Ishikawa (cell line): ENCODE results near the gene RAB1B.

Source experiments
- CEBPB ChIP-seq: IDR thresholded peaks from 2 replicates; pipeline ENCODE4 v1.6.1; 2012
- CREB1 ChIP-seq: IDR thresholded peaks from 2 replicates; pipeline ENCODE4 v1.6.1; 2012; ENCODE audit warnings: low read depth
- EGR1 ChIP-seq: IDR thresholded peaks from 2 replicates; pipeline ENCODE4 v1.6.1; 2012
- EP300 ChIP-seq: IDR thresholded peaks from 2 replicates; pipeline ENCODE4 v1.6.1; 2012; ENCODE audit warnings: borderline replicate concordance
- FOXM1 ChIP-seq: IDR thresholded peaks from 2 replicates; pipeline ENCODE4 v1.6.1; 2012; ENCODE audit warnings: low read depth, borderline replicate concordance
- NFIC ChIP-seq: IDR thresholded peaks from 2 replicates; pipeline ENCODE4 v1.6.1; 2012
- RAD21 ChIP-seq: IDR thresholded peaks from 2 replicates; pipeline ENCODE4 v1.6.1; 2012; ENCODE audit warnings: low read depth
- TAF1 ChIP-seq: IDR thresholded peaks from 2 replicates; pipeline ENCODE4 v1.6.1; 2012; ENCODE audit warnings: low read depth, mild to moderate bottlenecking
- TCF12 ChIP-seq: IDR thresholded peaks from 2 replicates; pipeline ENCODE4 v1.6.1; 2012; ENCODE audit warnings: low read depth
- TEAD4 ChIP-seq: IDR thresholded peaks from 2 replicates; pipeline ENCODE4 v1.6.1; 2012
- YY1 ChIP-seq: IDR thresholded peaks from 2 replicates; pipeline ENCODE4 v1.6.1; 2012; ENCODE audit warnings: low read depth
- ZBTB7A ChIP-seq: IDR thresholded peaks from 2 replicates; pipeline ENCODE4 v1.6.1; 2012; ENCODE audit warnings: low read depth
- TF ChIP-seq, protein P1 (sequence below): IDR thresholded peaks from 2 replicates; pipeline ENCODE4 v1.6.1; 2012; ENCODE audit warnings: low read depth, mild to moderate bottlenecking
- TF ChIP-seq, protein P2 (sequence below): IDR thresholded peaks from 2 replicates; pipeline ENCODE4 v1.6.1; 2012
- TF ChIP-seq, protein P3 (sequence below): IDR thresholded peaks from 2 replicates; pipeline ENCODE4 v1.6.1; 2012

RAB1B gene

DNA sequence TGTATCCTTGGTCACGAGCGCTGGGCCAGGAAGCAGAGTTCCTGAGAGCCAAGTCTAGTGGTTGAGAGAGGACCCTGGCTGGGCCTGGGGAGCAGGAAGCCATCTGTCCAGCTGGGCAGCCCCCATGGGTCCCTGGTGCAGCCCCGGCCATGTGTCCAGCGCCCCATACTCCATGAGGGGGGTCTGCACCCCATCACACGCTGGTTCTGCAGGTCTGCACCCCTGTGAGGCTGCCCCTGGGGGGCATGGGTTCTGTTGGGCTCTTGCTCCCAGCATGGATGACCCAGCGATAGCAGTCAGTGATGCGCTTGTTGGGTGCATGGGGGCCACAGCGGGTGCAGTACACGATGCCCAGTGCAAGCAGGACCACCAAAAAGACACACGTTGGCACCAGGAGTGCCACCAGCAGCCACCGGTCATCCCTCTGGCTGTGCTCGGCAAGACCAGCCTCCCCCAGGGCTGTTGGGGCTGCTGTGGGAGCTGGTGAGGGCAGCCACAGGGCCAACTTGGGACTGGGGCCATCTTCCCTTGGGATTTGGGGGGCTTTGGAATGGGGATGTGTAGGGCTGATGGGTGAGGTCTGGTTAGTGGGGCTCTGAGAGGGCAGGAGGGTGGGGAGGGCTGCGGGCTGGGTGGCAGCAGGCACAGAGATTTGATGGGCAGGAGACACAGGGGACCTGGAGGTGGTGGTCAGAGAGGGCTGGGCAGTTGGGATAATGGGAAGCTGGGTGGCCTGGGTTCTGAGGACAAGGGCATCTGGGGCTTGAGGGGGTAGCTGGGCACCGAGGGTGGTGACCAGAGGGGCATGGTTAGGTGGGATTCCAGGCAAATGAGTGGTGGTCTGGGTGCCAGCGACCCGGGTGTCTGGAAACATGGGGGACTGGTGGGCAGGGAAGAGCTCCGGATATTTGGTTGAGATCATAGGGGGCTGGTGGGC is 46.4 kb downstream of the RAB1B start:
- TF ChIP-seq CEBPB (no peak), RAD21 (no peak), YY1 (no peak), EGR1 (no peak), TEAD4 (no peak), NFIC (no peak), TCF12 (no peak), TAF1 (no peak), ZBTB7A (no peak), FOXM1 (no peak), CREB1 (no peak), EP300 (no peak)
- TF ChIP-seq, protein P1, sequence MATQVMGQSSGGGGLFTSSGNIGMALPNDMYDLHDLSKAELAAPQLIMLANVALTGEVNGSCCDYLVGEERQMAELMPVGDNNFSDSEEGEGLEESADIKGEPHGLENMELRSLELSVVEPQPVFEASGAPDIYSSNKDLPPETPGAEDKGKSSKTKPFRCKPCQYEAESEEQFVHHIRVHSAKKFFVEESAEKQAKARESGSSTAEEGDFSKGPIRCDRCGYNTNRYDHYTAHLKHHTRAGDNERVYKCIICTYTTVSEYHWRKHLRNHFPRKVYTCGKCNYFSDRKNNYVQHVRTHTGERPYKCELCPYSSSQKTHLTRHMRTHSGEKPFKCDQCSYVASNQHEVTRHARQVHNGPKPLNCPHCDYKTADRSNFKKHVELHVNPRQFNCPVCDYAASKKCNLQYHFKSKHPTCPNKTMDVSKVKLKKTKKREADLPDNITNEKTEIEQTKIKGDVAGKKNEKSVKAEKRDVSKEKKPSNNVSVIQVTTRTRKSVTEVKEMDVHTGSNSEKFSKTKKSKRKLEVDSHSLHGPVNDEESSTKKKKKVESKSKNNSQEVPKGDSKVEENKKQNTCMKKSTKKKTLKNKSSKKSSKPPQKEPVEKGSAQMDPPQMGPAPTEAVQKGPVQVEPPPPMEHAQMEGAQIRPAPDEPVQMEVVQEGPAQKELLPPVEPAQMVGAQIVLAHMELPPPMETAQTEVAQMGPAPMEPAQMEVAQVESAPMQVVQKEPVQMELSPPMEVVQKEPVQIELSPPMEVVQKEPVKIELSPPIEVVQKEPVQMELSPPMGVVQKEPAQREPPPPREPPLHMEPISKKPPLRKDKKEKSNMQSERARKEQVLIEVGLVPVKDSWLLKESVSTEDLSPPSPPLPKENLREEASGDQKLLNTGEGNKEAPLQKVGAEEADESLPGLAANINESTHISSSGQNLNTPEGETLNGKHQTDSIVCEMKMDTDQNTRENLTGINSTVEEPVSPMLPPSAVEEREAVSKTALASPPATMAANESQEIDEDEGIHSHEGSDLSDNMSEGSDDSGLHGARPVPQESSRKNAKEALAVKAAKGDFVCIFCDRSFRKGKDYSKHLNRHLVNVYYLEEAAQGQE: no peak
- TF ChIP-seq, protein P2, sequence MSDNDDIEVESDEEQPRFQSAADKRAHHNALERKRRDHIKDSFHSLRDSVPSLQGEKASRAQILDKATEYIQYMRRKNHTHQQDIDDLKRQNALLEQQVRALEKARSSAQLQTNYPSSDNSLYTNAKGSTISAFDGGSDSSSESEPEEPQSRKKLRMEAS: no peak
- TF ChIP-seq, protein P3, sequence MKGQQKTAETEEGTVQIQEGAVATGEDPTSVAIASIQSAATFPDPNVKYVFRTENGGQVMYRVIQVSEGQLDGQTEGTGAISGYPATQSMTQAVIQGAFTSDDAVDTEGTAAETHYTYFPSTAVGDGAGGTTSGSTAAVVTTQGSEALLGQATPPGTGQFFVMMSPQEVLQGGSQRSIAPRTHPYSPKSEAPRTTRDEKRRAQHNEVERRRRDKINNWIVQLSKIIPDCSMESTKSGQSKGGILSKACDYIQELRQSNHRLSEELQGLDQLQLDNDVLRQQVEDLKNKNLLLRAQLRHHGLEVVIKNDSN: no peak

DNA sequence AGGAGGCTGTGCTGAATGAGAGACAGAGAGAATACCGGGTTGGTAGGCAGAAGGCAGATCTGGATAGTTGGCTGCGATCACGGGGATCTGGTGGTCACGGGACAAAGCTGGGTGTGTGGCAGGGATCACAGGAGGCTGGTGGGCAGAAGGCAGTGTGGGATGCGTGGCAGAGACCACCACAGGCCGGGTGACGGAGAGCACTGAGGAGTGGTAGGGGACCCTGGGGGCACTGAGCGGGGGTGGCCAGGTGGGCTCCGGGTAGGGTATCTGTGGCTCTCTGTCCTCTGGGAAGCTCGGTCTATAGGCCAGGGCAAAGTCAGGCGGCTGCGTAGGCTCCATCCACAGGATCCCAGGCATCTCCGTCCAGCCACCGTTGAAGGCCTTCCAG is 47.1 kb downstream of the RAB1B start:
- TF ChIP-seq ZBTB7A: no peak
- no peak for TF ChIP-seq CREB1
- TF ChIP-seq, protein P3: no peak

DNA sequence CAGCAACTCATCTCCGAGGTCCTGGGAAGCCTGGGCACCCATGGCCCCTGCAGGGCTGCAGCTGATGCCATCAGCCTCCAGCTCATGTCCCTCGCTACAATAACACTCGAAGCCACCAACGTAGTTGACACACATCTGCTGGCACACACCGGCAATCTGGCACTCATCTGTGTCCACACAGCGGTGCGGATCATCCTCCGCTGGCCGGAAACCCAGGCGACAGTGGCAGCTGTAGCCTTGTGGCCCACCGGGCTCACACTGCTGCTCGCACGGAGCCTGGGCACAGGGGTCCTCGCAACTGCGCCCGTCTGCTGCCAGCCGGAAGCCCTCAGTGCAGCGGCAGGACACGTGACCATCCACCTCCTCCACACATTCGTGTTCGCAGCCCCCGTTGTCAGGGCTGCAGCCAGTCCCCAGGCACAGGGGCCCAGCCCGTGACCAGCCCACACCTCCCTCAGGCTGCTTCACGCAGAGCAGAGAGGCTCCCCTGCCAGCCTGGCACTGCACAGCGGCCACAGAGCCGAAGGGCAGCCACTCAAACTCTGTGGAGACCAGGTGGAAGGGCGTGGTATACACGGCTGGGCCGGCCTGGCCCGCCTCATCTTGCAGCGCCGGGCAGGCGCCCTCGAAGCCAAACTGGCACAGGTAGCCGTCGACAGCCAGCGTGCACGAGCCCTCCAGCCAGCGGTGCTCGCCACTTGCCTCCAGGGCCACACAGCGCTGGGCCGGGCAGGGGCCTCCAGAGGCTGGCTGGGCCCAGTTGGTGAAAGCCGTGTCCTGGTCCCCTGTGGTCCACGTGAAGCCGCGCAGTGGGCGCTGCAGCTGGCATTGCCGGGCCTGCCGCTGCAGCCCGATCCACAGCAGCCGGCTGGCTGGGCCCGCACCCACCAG is 47.7 kb downstream of the RAB1B start:
- no peak for TF ChIP-seq CREB1
- TF ChIP-seq NFIC: no peak
- TF ChIP-seq, protein P3: no peak
- TF ChIP-seq YY1: no peak
- TF ChIP-seq, protein P1: no peak
- TF ChIP-seq CEBPB: no peak
- no peak for TF ChIP-seq TEAD4
- TF ChIP-seq EP300: no peak
- TF ChIP-seq FOXM1: no peak
- TF ChIP-seq RAD21: no peak
- TF ChIP-seq TAF1: no peak
- TF ChIP-seq, protein P2: no peak
- TF ChIP-seq EGR1: no peak
- TF ChIP-seq TCF12: no peak
- no peak for TF ChIP-seq ZBTB7A

DNA sequence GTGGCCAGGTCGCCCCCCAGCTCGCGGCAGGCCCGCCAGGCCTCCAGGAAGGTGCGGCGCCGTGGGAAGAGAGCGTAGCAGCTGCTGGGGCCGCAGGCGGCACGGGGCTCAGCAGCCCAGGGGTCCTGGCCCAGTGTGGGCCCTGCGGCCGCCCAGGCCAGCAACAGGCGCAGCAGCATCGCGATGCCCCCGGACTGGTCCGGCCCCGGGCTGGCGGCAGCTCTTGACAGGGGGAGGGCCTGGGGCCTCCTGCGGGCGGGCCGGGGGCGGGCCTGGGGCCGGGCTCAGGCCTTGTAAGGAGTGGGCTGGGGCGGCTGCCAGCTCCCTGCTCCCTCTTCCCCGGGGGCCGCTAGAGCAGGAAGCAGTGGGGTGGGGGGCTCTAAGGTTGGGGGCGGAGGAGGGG is 48.4 kb downstream of the RAB1B start, which contains the start of gene CD248:
TSS of gene CD248 (minus strand) at position 196 of the 403 bp plus-strand sequence. CDS start at position 179, 17 bp downstream.
- TF ChIP-seq EP300: no peak
- no peak for TF ChIP-seq CEBPB
- TF ChIP-seq NFIC: no peak
- no peak for TF ChIP-seq CREB1
- no peak for TF ChIP-seq ZBTB7A
- TF ChIP-seq, protein P3: no peak
- no peak for TF ChIP-seq TAF1
